Right kidney (tissue), 1 donor: ENCODE measurements around the gene UBA6.

Source experiments
- DNase-seq: peaks from one replicate; pipeline ENCODE4 v3.0.0-alpha.2; 2016

UBA6 gene

DNA sequence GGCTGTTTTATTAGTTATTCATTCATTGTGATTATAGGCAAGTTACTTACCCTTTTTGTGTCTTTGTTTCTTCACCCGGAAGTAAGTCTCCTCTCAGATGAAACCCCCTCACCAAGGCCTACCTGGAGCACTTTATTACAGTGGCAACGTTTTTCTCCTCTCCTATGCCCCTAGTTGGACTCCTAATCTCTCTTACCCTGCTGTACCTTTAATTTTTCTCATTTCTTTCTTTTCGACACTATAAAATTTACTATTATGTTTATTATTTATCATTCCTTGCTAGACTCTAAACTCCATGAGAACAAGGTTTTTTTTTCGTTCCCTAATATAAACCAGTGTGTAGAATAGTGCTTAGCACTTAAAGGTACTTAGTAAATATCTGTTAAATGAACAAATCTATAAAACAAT is 124.9 kb downstream of the UBA6 start:
- no peak for DNase-seq

DNA sequence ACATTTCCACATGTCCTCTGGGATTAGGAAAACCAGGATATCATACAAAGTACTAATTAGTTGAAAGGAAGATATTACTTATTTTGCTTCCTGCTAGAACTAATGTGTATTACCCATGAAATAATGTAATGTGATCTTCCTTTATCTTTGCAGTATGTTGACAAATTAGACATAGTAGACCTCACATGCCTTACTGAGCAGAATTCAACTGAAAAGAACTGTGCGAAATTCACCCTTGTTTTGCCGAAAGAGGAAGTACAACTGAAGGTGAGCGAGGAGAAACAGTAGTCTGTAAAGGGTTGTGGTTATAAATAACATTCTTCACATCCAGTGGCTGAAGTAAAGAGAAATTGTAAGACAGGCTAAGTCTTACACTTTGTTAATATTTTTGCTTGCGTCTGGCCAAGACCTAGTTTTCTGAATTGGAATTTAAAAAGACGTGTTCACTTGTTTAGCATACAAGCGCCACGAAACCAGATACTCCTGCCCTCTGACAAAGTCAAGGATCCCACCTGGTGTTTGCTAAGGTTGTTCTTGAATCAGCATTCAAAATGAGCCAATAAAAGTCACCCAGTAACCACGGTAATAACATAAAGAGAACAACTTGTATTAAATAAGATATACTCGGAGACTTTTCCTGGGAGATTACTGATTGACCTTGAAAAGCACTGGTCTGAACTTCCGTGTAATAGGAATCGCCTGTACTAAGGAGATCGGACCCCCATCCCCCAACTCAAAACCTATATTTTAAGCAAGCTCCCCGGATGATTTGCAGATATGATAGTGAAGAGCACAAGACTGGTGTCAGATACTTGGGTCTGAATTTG is 125.5 kb downstream of the UBA6 start:
- peak; percentile 19 for DNase-seq

DNA sequence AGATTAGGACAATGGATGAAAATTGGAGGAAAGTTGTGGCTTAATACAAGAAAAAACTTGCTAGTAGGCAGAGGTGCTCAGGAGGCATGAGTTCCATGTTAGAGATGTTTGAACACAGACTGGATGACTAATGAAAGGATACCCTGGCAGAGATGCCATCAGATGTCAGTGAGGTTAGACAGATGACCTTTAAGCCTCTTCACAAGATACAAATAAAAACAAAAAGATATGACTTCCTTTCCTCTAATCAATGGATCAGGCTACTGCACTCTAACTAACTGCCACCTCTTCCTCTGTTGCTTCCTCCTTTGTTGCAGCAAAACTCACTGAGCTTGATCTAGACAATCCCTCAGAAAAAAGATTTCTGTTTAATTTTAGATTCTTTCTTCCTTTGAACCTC is 127.8 kb downstream of the UBA6 start:
- DNase-seq: no peak

- no peak for DNase-seq
Observed at GRCh38 chr4:67571975-67572374, 129.0 kb downstream of the UBA6 start.

- no peak for DNase-seq
Observed at GRCh38 chr4:67570537-67570936, 130.4 kb downstream of the UBA6 start.

- no peak for DNase-seq
Observed at GRCh38 chr4:67568820-67569219, 132.1 kb downstream of the UBA6 start.

- DNase-seq: no peak
Observed at GRCh38 chr4:67566335-67566734, 134.6 kb downstream of the UBA6 start.

DNA sequence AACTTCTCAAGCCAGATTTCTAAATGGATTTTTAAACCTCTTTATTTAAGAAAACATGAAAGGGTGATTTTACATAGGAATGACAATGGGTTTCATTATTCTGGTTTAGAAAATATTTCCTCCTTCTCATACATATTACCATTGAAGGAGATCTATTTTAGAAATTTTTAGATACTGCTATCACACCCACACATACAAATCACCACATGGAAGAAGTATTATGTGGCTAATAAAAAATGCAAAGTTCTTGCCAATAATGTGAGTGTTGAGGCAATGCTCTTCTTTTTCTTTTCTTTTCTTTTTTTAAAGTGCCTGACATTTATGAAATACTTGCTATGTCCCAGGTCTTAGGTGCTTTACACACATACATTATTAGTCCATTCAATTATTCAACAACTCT is 135.7 kb downstream of the UBA6 start:
- DNase-seq: no peak
